Esophagus squamous epithelium (tissue), 5 donors: ENCODE results near the gene PIGT. TPM values are rescaled to one million over a fixed set of nuclear protein-coding genes. Genes with fewer than 3 reads are reported as not detected.

Experiments used
- DNase-seq: peaks from one replicate; lab custom pipeline; 2025; lab: John Stamatoyannopoulos, UW
- H3K27ac ChIP-seq, 4 donors: fragments of 200-600 bp; sonication (generic); one replicate each; pipeline ENCODE4 v1.5.1; 2016 to 2019; ENCODE audit warnings: mild to moderate bottlenecking in 1 of 4
- H3K27me3 ChIP-seq, 4 donors: fragments of 200-600 bp; sonication (generic); 1 replicate in 3 of 4; 2 replicates in 1 of 4; pipeline versions ENCODE4 v1.5.1 to v1.6.0; 2017 to 2021; ENCODE audit warnings: antibody characterized with exemption in 1 of 4
- H3K36me3 ChIP-seq, 3 donors: fragments of 200-600 bp; sonication (generic); one replicate each; pipeline ENCODE4 v1.5.1; 2016 to 2019
- H3K4me1 ChIP-seq, 3 donors: fragments of 200-600 bp; sonication (generic); one replicate each; pipeline ENCODE4 v1.5.1; 2017 to 2019
- H3K4me3 ChIP-seq, 4 donors: fragments of 200-600 bp; sonication (generic); 1 replicate in 3 of 4; 2 replicates in 1 of 4; pipeline ENCODE4 v1.5.1; 2016 to 2019; ENCODE audit warnings: mild to moderate bottlenecking in 2 of 4, moderate library complexity in 1 of 4
- H3K9me3 ChIP-seq, 3 donors: fragments of 200-600 bp; sonication (generic); one replicate each; pipeline ENCODE4 v1.5.1; 2016 to 2019
- CTCF ChIP-seq, 6 experiments: fragments of 450-650 bp in 4 of 6; fragments of 200-600 bp in 2 of 6; sonication (generic) in 2 of 6; IDR thresholded peaks; one replicate each; pipeline ENCODE4 v1.5.1; 2016 to 2019; ENCODE audit warnings: antibody characterized with exemption in 6 of 6, mild to moderate bottlenecking in 4 of 6, moderate library complexity in 4 of 6
- POLR2A ChIP-seq, 4 donors: fragments of 450-650 bp; IDR thresholded peaks; one replicate each; pipeline ENCODE4 v1.6.1; 2017; ENCODE audit warnings: antibody characterized with exemption in 4 of 4, mild to moderate bottlenecking in 4 of 4, moderate library complexity in 3 of 4
- WGBS, 2 donors: methylation state at CpG; one replicate each; pipeline ENCODE4 v1.1.5; 2018; 5-methylcytosine and 5-hydroxymethylcytosine counted together
- intact Hi-C: fragments of 100-400 bp; cut with DNase I; formaldehyde crosslinking; loops from one replicate; pipeline ENCODE4 v1.15.0; 2022
- total RNA-seq, 4 donors: library from RNA; depleted of rRNA; stranded (reverse); fragments of >200 nt; gene quantifications; one replicate each; pipeline ENCODE4 v1.1.0, GENCODE V29; 2016
- donor health status: DM: yes; HTN: yes; CAD: no.

PIGT gene
- total RNA-seq, 4 donors from 2014 or later, result 38.6 to 48.1 (median 44.0) TPM

DNA sequence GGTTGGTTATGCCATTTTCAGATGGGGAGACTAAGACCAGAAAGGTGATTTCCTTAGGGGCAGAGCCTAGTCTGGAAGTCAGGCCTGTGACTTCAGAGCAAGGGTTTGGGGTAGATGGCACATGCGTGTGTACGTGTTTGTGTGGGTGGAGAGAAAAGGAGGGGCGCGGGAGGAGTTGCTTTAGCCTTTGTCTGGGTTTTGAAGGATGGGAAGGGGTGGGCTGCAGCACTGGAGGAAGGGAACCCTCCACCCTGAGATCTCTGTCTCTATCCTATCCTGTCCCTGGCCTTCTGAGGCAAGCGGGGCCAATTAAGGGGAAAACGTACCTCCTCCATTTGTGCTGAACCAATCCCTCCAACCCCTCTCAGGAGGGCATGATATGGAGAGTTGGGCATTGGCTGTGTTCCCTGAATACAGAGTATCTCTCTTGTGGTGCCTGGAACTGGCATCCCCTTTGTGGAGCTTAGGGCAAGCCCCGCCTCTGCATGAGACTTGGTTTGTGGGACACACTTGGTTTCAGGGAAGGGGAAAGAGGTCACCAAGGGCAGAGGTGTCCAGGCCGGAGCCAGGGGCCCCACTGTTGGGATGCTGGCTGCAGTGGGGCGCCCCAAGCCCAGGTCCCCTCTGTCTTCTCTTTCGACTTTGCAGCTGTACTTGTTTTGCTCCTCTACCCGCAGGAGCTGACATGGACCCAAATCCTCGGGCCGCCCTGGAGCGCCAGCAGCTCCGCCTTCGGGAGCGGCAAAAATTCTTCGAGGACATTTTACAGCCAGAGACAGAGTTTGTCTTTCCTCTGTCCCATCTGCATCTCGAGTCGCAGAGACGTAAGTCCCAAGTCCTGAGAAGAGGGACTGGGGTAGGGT lies 7.9 kb upstream of the PIGT start, which contains the start of gene DBNDD2:
Gene DBNDD2 (plus strand): TSS at position 507 of the 863 bp plus-strand sequence. CDS start 179 bp downstream, at position 686.
- Histone ChIP-seq H3K27me3 (no peaks in the 10 kb centered on the region), H3K9me3 (no peaks in the 10 kb centered on the region), H3K4me1 (peaks cover 7 to 33% (median 11%) of the 10 kb centered on the region in 3 donors), H3K27ac (peak within 1 kb of the TSS; percentile 86 to 95 (median 93)), H3K36me3 (peaks cover 0 to 45% (median 5%) of the 10 kb centered on the region in 3 donors), H3K4me3 (peak within 1 kb of the TSS; percentile 78 to 88 (median 84))
- intact Hi-C loops, result no loop called here
- DNase-seq, result no peak
- TF ChIP-seq CTCF (IDR thresholded peaks at IDR 0.05) (no peak), POLR2A (IDR thresholded peaks at IDR 0.05) (no peak)
- 66 to 80% methylated on average over 16 of the region's 21 CpGs for WGBS, 2 donors

- Histone ChIP-seq H3K4me3 (peak overlapping the region in 3 of 4 donors; percentile 83 to 88 (median 85)), H3K27me3 (no peaks in the 10 kb centered on the region), H3K9me3 (no peaks in the 10 kb centered on the region), H3K4me1 (peaks cover 7 to 33% (median 11%) of the 10 kb centered on the region in 3 donors), H3K27ac (peak overlapping the region; percentile 86 to 95 (median 93)), H3K36me3 (peaks cover 0 to 45% (median 5%) of the 10 kb centered on the region in 3 donors)
- intact Hi-C loops, result no loop called here
- TF ChIP-seq POLR2A (IDR thresholded peaks at IDR 0.05) (no peak), CTCF (IDR thresholded peaks at IDR 0.05) (no peak)
- no peak for DNase-seq
- WGBS, 2 donors, result 68 to 77% methylated on average over 6 to 7 of the region's 7 CpGs
Measured at GRCh38 chr20:45408646-45409213, 7.2 kb upstream of the PIGT start.

GRCh38 chr20:45409521-45410272 lies 6.2 kb upstream of the PIGT start:
- peaks cover 7 to 33% (median 11%) of the 10 kb centered on the region in 3 donors for H3K4me1 ChIP-seq
- H3K4me3 ChIP-seq, result no peak overlapping the region
- TF ChIP-seq CTCF (IDR thresholded peaks at IDR 0.05) (no peak), POLR2A (IDR thresholded peaks at IDR 0.05) (no peak)
- H3K36me3 ChIP-seq, result peaks cover 0 to 45% (median 5%) of the 10 kb centered on the region in 3 donors
- no peak for DNase-seq
- no peaks in the 10 kb centered on the region for H3K9me3 ChIP-seq
- no peaks in the 10 kb centered on the region for H3K27me3 ChIP-seq
- peak overlapping the region in 1 of 4 donors; percentile 92 for H3K27ac ChIP-seq
- WGBS, 2 donors, result 67 to 85% methylated on average over 1 to 3 of the region's 7 CpGs
- intact Hi-C loops, result no loop called here

GRCh38 chr20:45410887-45411286 lies 5.1 kb upstream of the PIGT start:
- TF ChIP-seq POLR2A (IDR thresholded peaks at IDR 0.05), result no peak
- no peak for TF ChIP-seq CTCF (IDR thresholded peaks at IDR 0.05)
- peaks cover 0 to 45% (median 5%) of the 10 kb centered on the region in 3 donors for H3K36me3 ChIP-seq
- H3K4me1 ChIP-seq, result peaks cover under 1 to 32% (median 8%) of the 10 kb centered on the region in 3 donors
- H3K27ac ChIP-seq, result no peak overlapping the region
- 74 to 87% methylated on average over 8 of the region's 8 CpGs for WGBS, 2 donors
- no peaks in the 10 kb centered on the region for H3K9me3 ChIP-seq
- DNase-seq, result no peak
- no peak overlapping the region for H3K4me3 ChIP-seq
- intact Hi-C loops, result no loop called here
- no peaks in the 10 kb centered on the region for H3K27me3 ChIP-seq
